Measurements from ENCODE around the gene PMM1.
"Not testable (repeated sequence)": the region's sequence is repeated elsewhere in the genome, so short reads cannot be mapped to it uniquely, and the experiment has no call there.

PMM1 gene

GRCh38 chr22:41564563-41564962 lies 25.1 kb downstream of the PMM1 start:
- DNase-seq (ENCODE audit: low read depth in 1 of 2, low spot score in 1 of 2): no peak

- no peak for DNase-seq (ENCODE audit: low read depth in 1 of 2, low spot score in 1 of 2)
These were observed 26.5 kb downstream of the PMM1 start for GRCh38 chr22:41563051-41563711.

- DNase-seq (ENCODE audit: low read depth in 1 of 2, low spot score in 1 of 2): no peak
These were observed 27.2 kb downstream of the PMM1 start for GRCh38 chr22:41562461-41562860.

- DNase-seq (ENCODE audit: low read depth in 1 of 2, low spot score in 1 of 2): no peak
These were observed 27.9 kb downstream of the PMM1 start for GRCh38 chr22:41561788-41562187.

- no peak for DNase-seq (ENCODE audit: low read depth in 1 of 2, low spot score in 1 of 2)
These were observed 28.3 kb downstream of the PMM1 start for GRCh38 chr22:41561335-41561734.

GRCh38 chr22:41560095-41560471 lies 29.6 kb downstream of the PMM1 start:
- no peak for DNase-seq (ENCODE audit: low read depth in 1 of 2, low spot score in 1 of 2)

- not testable (repeated sequence) for DNase-seq (ENCODE audit: low read depth in 1 of 2, low spot score in 1 of 2)
These were observed 31.4 kb downstream of the PMM1 start for GRCh38 chr22:41558241-41558630.

- DNase-seq (ENCODE audit: low read depth in 1 of 2, low spot score in 1 of 2): no peak
These were observed 32.0 kb downstream of the PMM1 start for GRCh38 chr22:41557401-41558240.

- DNase-seq (ENCODE audit: low read depth in 1 of 2, low spot score in 1 of 2): no peak
These were observed 33.1 kb downstream of the PMM1 start for GRCh38 chr22:41556561-41556960.

- no peak for DNase-seq (ENCODE audit: low read depth in 1 of 2, low spot score in 1 of 2)
These were observed 34.2 kb downstream of the PMM1 start for GRCh38 chr22:41555325-41555982.

- DNase-seq (ENCODE audit: low read depth in 1 of 2, low spot score in 1 of 2): no peak
These were observed 37.6 kb downstream of the PMM1 start for GRCh38 chr22:41551877-41552582.

- DNase-seq (ENCODE audit: low read depth in 1 of 2, low spot score in 1 of 2): no peak
These were observed 38.6 kb downstream of the PMM1 start for GRCh38 chr22:41550952-41551491.

- DNase-seq (ENCODE audit: low read depth in 1 of 2, low spot score in 1 of 2): no peak
These were observed 40.8 kb downstream of the PMM1 start for GRCh38 chr22:41548830-41549211.

GRCh38 chr22:41544671-41545476 lies 44.8 kb downstream of the PMM1 start:
- DNase-seq (ENCODE audit: low read depth in 1 of 2, low spot score in 1 of 2): no peak

GRCh38 chr22:41543854-41544670 lies 45.6 kb downstream of the PMM1 start, which contains the start of gene POLR3H:
Gene POLR3H (minus strand): TSS chr22:41544470. CDS start chr22:41544101, 369 bp downstream.
- DNase-seq (ENCODE audit: low read depth in 1 of 2, low spot score in 1 of 2): peak; percentile 93 to 95

- no peak for DNase-seq (ENCODE audit: low read depth in 1 of 2, low spot score in 1 of 2)
These were observed 47.4 kb downstream of the PMM1 start for GRCh38 chr22:41542224-41542623.

- no peak for DNase-seq (ENCODE audit: low read depth in 1 of 2, low spot score in 1 of 2)
These were observed 48.2 kb downstream of the PMM1 start for GRCh38 chr22:41541484-41541883.

GRCh38 chr22:41540365-41540764 lies 49.3 kb downstream of the PMM1 start:
- no peak for DNase-seq (ENCODE audit: low read depth in 1 of 2, low spot score in 1 of 2)

- DNase-seq (ENCODE audit: low read depth in 1 of 2, low spot score in 1 of 2): no peak
These were observed 49.7 kb downstream of the PMM1 start for GRCh38 chr22:41540006-41540315.
